HuH-7.5 (cell line): Measurements from ENCODE around the gene TMUB2.

ENCODE experiments used
- DNase-seq: peaks from one replicate; pipeline ENCODE4 v3.0.0; 2011; ENCODE audit warnings: low spot score

The TMUB2 gene

DNA sequence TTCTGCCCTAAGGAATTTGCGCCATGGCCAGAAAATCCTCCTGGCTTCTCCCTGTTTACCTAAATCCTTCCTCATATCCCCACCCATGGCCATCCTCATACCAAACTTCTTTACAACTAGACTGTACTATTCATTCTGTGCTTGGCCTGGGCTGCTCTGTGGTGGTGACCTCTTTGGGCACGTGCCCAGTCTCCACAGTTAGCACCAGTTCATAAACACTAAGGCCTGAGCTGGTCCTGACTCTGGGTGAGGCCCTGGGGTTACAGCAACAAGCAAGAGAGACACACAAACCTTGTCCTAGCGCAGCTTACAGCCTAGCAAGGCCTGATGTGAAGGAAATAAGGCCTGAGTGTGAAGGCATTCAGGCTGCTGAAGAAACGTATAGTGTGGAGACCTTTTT, 16.0 kb downstream of the TMUB2 start:
- DNase-seq, result no peak

DNA sequence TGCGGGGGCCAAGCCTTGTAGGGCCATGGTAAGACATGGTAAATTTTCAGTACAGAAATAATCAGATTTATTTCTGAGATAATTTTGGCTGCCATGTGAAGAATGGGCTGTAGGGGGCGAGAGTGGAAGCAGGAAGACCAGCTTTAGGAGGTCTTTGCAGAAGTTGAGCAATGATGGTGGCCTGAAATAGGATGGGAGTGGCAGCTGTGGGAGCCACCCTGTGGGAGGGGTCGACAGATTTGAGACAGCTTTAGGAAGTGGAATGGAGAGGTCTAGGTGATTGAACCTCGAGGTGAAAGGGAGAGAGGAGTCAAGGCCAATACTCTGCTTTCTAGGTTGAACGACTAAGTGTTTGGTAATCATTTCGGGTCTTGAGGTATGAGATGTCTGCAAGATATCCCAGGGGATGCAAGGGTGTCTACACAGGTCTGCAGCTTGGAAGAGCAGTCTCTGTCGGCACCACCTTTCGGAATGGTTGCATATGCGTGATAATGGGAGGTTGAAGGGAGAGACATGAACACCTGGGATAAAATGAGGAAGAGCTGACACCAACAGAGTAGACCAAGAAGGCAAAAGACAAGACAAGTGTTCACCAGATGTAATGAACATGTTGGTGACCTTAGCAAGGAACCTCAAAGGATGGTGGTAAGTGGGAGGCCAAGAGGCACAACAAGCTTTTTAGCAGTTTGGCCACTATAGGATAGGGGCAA, 17.1 kb downstream of the TMUB2 start:
- peak; percentile 66 for DNase-seq

- no peak for DNase-seq
These were observed 17.7 kb downstream of the TMUB2 start for GRCh38 chr17:44204441-44204882.

DNA sequence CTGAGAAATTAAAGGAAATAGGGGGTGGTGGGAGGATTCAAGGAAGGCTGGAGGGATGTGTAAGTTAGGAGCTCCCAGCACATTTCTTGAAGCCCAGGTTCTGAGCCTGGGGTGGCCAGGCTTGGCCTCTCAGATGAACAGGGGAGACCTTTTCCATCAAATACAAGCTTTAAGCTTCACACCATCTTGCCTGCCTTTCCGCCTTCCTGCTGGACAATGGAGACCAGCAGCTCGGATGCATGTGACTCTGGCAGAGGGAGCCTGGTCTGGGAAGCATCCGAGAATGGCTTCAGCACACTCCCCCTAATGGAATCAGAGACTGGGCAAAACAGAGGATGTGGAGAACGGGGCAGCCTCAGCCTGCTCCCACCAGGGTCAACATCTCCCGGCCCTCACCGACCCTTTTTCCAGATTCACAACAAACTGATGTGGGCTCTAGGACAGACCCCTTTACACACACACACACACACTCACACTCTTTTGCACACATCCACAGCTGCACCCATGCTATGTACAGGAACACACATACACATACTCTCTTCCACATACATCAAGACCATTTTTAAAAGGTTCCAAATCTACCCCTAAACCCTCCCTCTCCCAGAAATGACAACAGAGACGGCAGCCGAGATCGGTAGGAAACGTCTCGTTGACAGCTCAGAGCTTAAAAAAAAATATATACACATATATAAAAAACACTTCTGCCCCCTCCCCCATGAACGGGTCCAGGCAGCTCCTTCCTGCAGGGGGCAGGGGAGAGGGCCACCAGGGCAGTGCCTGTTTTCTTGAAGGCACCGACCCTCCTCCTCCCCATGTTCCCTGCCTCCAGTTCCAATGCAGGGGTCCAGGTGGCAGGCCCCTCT, 19.4 kb downstream of the TMUB2 start:
- DNase-seq, result no peak

- no peak for DNase-seq
These were observed 20.0 kb downstream of the TMUB2 start for GRCh38 chr17:44206825-44207155.

GRCh38 chr17:44207319-44207718, 20.5 kb downstream of the TMUB2 start:
- no peak for DNase-seq

DNA sequence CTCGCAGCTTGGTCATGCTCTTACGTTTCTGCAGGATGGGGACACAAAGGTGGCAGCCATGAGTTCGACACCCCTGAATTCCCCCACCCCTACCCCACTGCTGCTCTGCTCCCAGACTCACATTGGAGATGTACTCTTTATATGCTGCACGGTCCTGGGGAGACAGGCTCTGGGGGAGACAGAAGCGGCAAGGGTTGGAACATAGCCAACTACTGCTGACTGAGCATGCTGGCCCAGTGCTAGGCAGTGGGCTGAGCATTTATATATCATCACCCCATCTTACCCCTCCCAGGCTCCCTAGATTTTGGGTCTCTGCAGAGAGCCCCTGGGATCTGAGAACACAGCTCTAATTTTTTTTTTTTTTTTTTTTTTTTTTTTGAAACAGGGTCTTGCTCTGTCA, 21.0 kb downstream of the TMUB2 start:
- no peak for DNase-seq

GRCh38 chr17:44209786-44210341, 23.1 kb downstream of the TMUB2 start:
- no peak for DNase-seq

DNA sequence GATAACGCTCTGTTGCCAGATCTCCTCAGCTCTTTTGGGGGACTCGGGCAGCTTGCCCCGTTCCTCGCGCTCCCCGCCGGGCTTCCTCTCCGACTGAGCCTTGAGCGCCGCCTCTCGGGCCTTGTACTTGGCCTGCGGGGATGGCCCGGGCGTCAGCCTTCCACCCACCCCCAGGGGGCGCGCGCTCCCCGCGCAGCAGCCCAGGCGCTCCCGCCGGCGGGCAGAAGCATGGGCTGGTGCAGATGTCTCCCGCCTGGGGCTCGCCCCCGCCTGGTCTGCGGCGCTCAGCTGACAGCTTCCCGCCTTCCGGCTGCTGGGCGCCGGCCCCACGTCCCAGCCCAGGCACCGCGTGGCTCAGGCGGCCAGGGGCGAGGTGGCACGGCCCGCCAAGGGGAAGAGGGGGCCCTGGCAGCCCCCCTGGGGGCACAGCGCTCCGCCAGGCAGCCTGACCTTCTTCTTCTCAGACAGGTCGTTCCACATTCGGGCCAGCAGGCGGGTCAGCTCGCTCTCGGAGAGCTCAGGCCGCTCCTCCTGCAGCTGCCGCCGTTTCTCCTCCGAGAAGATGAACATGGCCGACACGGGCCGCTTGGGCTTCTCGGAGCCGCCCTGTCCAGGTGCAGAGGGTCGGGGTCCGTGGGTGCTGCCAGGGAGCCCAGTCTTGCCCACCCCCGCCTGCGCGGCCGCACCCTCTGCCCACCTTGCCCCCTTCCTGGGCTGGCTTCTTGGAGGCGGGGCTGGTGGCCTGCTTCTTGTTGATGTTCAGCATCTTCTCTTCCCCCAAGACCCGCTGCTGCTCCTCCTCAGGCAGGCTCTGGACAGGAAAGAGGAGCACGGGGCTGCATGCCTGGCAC, 23.8 kb downstream of the TMUB2 start:
- DNase-seq, result peak; percentile 93

DNA sequence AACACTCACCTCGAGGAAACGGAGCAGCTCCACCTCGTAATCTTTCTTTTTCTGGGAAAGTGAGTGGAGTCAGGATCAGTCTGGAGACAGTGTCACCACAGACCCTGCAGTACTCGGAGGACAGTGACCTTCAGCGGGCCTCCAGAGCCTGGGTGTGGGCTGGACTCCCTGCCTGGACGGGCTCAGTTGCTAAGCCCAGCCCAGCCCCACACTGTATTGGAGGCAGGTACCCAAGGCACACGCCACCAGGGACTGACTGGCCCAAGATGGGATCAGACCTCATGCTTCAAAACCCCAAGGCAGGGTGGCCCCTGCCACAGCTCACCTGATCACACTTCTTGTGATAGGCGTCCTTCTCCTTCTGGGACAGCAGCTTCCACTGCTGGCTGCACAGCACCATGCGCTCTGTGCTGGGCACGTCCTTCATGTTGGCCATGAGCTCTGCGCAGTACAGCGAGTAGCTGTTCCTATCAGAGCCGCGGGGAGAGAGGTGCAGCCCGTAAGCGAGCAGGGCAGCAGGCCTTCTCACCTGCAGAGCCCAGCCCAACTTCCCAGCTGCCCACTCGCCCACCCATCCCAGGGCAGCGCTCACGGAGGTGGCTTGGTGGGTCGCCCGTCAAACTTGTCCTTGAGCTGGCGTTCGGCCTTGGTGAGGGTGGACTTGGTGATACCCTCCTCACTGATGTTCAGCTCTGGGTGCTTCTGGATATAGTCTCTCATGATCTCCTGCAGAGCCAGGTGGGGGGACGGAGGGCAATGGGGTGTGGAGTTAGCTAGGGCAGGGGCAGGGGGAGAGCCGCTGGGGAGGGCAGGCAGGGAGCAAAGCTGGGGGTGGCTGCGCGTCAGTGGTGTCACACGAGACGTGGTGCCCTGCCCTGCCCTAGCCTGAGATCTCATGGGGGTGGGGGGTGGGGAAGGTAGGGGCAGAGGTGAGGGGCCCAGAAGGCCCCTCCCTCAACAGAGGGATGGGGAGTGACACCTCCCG, 24.8 kb downstream of the TMUB2 start:
- DNase-seq, result no peak

- no peak for DNase-seq
These were observed 26.0 kb downstream of the TMUB2 start for GRCh38 chr17:44212507-44213402.

- DNase-seq, result no peak
These were observed 26.8 kb downstream of the TMUB2 start for GRCh38 chr17:44213403-44214229.

- DNase-seq, result no peak
These were observed 27.4 kb downstream of the TMUB2 start for GRCh38 chr17:44214230-44214494.

DNA sequence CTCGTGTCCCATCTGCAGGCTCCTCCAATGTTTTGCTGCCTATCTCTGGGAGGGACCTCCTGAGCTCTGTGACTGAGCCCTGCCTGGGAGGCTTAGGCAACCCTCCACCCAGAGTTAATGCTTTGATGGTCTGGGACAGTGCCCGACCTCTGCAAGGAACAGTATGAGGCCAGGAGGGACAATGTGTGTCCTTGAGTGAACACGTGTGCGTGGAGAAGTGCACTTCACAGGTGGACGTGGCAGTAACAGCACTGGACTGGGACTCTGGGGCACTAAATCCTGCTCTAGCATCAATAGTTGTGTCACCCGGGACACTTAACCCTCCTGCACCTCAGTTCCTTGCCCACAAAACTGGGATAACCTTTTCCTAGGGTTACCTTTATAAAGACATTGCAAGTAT, 28.1 kb downstream of the TMUB2 start:
- no peak for DNase-seq

DNA sequence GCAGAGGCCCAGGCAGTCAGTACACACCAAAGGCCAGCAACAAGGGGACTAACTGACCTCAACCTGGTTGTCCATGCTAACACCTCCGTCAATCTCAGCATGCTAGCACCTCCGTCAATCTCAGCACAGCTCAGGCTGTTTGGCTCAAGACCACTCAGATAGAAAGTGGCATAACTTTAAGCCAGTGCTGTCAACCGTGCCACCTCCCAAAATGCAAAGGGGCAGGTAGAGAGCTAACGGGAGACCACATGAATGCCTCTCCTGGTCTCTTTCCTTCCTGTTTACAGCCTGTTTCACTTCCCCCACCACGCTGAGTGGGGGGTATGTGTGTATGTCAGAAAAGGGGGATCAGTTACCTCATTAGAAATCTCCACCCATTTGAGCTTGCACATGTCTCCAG, 29.4 kb downstream of the TMUB2 start:
- no peak for DNase-seq

GRCh38 chr17:44216694-44217093, 29.9 kb downstream of the TMUB2 start:
- DNase-seq, result no peak

- DNase-seq, result no peak
These were observed 31.1 kb downstream of the TMUB2 start for GRCh38 chr17:44217738-44218343.

GRCh38 chr17:44218344-44219107, 31.8 kb downstream of the TMUB2 start:
- DNase-seq, result peak; percentile 85
